Activated B cell treated with CpG ODN at 0.5 μM for 24 hours (primary cell): ENCODE measurements around the gene SPAG6. TPM values are rescaled to one million over a fixed set of nuclear protein-coding genes. Genes with fewer than 3 reads are reported as not detected.

Experiments
- ATAC-seq: fragments of 200-7000 bp; cut with Tn5 transposase; one replicate; pipeline ENCODE4 v1.10.0; 2021; ENCODE audit warnings: low read depth, mild to moderate bottlenecking, moderate library complexity
- CTCF ChIA-PET: fragments of 350-600 bp; sonication (Branson Sonifier 250); formaldehyde crosslinking; loops from one replicate; lab custom pipeline; 2021; ENCODE audit warnings: antibody characterized with exemption; lab: Charles Lee
- POLR2A ChIA-PET: fragments of 350-600 bp; sonication (Branson Sonifier 250); formaldehyde crosslinking; loops from one replicate; lab custom pipeline; 2021; ENCODE audit warnings: antibody characterized with exemption; lab: Charles Lee
- DNase-seq: peaks from one replicate; pipeline ENCODE4 v3.0.0; 2022
- H3K27ac Mint-ChIP-seq: one replicate; pipeline ENCODE4 v1.8.0; 2020; ENCODE audit warnings: mixed read lengths
- H3K27me3 Mint-ChIP-seq: one replicate; pipeline ENCODE4 v1.8.0; 2021; ENCODE audit warnings: mixed read lengths
- H3K36me3 Mint-ChIP-seq: one replicate; pipeline ENCODE4 v1.8.0; 2021; ENCODE audit warnings: low read depth, mixed read lengths
- H3K4me1 Mint-ChIP-seq: one replicate; pipeline ENCODE4 v1.8.0; 2021; ENCODE audit warnings: mixed read lengths
- H3K4me3 Mint-ChIP-seq: one replicate; pipeline ENCODE4 v1.8.0; 2020; ENCODE audit warnings: mild to moderate bottlenecking, mixed read lengths
- H3K9me3 Mint-ChIP-seq: one replicate; pipeline ENCODE4 v1.8.0; 2020; ENCODE audit warnings: mixed read lengths
- intact Hi-C: fragments of 100-400 bp; cut with micrococcal nuclease; formaldehyde crosslinking; loops from one replicate; pipeline ENCODE4 v1.15.1; 2024
- total RNA-seq: library from RNA; stranded (reverse); gene quantifications from 2 replicates; pipeline ENCODE4 v1.2.3, GENCODE V29; 2022
- TF ChIP-seq, protein P1 (sequence below): fragments of 200-600 bp; IDR thresholded peaks from one replicate; pipeline ENCODE4 v1.8.0; 2022; ENCODE audit warnings: antibody characterized with exemption, mild to moderate bottlenecking

SPAG6 gene
- total RNA-seq, 1 donor from 2014 or later = 0.62 TPM

DNA sequence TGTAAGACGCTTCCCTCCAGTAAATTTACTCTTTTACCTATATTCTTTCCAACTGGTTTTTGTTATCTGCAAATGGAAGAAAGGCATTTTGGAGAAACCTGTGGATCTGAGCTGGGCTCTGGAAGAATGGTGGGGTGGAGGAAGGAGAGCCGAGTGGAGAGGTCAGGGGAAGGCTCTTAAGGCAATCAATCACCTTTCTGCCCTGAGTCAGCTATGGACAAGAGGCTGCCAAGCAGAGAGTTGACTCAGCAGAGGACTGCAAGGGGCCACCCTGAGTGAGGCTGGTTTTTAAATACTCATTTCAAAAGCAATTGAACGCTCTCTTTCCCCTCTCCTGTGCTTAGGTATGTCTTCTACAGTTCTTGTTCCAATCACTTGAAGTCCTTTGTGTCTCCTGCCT is 81.8 kb downstream of the SPAG6 start:
- peaks cover 8% of the 10 kb centered on the region for H3K27me3 Mint-ChIP-seq
- DNase-seq = no peak
- POLR2A ChIA-PET = no interaction called here

DNA sequence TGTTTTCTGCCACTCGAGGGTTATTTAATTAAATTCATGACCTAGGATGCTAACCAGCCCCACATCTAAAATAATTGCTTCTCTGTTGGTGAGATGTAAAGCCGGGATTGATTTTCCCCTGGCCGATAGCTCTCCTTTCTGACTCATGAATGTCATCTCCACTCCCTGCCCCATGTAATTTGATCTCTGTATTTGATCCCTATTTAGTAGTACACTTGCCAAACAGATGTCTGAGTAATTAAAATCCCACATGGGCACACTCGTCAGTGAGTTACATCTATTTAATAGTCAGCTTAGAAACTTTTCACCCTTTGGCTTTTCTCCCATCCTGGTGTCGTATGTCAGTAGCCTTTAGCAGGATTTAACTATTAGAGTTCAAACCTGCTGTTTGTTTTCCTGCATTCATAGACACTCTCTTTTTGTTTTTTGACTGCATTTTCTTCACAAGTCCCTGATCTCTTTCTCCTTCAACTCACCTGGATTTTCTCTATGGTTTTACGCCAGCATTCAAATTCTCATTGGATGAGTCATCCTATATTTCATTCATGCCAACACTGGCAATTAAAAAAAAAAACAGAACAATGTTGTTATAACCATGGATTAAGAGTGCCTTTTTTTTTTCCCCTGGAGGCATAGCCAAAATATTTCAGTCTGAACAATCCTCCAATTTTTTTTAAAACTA is 82.7 kb downstream of the SPAG6 start:
- Mint-ChIP-seq H3K27me3 (peaks cover 8% of the 10 kb centered on the region), H3K27ac (no peak overlapping the region), H3K36me3 (no peaks in the 10 kb centered on the region), H3K4me1 (peaks cover 5% of the 10 kb centered on the region), H3K4me3 (no peak overlapping the region), H3K9me3 (no peaks in the 10 kb centered on the region)
- intact Hi-C loops = no loop called here
- POLR2A ChIA-PET = interaction anchor here (0.7 kb wide), 1 partner anchor 9 kb away, joined by 4 read pairs; no protein-coding TSS in a partner anchor
- no peak for DNase-seq
- TF ChIP-seq, protein P1, sequence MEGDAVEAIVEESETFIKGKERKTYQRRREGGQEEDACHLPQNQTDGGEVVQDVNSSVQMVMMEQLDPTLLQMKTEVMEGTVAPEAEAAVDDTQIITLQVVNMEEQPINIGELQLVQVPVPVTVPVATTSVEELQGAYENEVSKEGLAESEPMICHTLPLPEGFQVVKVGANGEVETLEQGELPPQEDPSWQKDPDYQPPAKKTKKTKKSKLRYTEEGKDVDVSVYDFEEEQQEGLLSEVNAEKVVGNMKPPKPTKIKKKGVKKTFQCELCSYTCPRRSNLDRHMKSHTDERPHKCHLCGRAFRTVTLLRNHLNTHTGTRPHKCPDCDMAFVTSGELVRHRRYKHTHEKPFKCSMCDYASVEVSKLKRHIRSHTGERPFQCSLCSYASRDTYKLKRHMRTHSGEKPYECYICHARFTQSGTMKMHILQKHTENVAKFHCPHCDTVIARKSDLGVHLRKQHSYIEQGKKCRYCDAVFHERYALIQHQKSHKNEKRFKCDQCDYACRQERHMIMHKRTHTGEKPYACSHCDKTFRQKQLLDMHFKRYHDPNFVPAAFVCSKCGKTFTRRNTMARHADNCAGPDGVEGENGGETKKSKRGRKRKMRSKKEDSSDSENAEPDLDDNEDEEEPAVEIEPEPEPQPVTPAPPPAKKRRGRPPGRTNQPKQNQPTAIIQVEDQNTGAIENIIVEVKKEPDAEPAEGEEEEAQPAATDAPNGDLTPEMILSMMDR = no peak
- no peak for ATAC-seq
- CTCF ChIA-PET = no interaction called here

More for the DNA sequence above, 81.8 kb downstream of the SPAG6 start:
- H3K27ac Mint-ChIP-seq = no peak overlapping the region
- no peaks in the 10 kb centered on the region for H3K9me3 Mint-ChIP-seq
- peaks cover 5% of the 10 kb centered on the region for H3K4me1 Mint-ChIP-seq
- intact Hi-C loops = no loop called here
- TF ChIP-seq, protein P1 = no peak
- no peaks in the 10 kb centered on the region for H3K36me3 Mint-ChIP-seq
- no peak for ATAC-seq
- CTCF ChIA-PET = interaction anchor here (0.6 kb wide), 1 partner anchor 417 kb away, joined by 3 read pairs; no protein-coding TSS in a partner anchor
- H3K4me3 Mint-ChIP-seq = no peak overlapping the region

DNA sequence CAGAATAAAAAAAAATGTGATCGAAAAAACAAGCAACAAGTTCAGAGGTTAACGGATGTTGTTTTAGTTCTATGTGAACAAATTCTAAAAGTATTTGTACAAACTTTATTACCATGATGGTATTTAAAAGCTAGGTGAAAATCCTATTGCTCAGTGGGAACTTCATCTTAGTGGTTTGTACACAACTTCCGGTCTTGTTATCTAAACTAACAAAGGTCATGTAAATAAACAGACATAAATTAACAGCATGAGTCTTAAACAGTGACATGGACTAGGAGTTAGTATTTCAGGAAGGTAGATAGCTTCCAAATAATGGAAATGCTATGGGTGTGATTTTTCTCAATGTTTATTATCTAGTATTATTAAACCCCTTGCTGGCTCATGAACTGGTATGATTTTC is 83.8 kb downstream of the SPAG6 start:
- intact Hi-C loops = no loop called here
- POLR2A ChIA-PET = no interaction called here
- DNase-seq (no peak), ATAC-seq (no peak)
- CTCF ChIA-PET = interaction anchor here (1.1 kb wide), 1 partner anchor 560 kb away, joined by 3 read pairs; no protein-coding TSS in a partner anchor
- no peak overlapping the region for H3K27ac Mint-ChIP-seq
- H3K9me3 Mint-ChIP-seq = no peaks in the 10 kb centered on the region
- TF ChIP-seq, protein P1 = no peak
- no peak overlapping the region for H3K4me3 Mint-ChIP-seq
- H3K4me1 Mint-ChIP-seq = peaks cover 5% of the 10 kb centered on the region
- peaks cover 8% of the 10 kb centered on the region for H3K27me3 Mint-ChIP-seq
- H3K36me3 Mint-ChIP-seq = no peaks in the 10 kb centered on the region

DNA sequence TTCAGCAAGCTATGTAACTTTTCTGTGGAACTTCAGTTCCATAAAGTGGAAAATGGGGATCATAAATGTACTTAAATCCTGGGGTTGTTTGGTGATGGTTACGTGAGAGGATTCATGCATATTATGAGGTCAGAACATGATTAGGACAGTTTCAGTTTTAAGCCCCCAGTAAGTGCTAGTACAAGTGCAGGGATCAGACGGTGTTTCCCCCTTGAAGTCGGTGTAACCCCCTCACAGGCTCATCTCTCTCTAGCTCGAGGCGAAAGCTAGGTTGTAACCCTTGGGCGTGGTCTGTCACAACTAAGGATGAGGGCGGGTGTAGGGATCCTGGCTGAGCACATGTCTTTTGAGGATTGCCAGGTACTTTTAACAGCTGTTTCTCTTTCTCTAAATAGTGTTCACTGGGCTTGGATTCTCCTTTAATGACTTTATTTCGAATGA is 84.7 kb downstream of the SPAG6 start:
- ATAC-seq = no peak
- intact Hi-C loops = no loop called here

DNA sequence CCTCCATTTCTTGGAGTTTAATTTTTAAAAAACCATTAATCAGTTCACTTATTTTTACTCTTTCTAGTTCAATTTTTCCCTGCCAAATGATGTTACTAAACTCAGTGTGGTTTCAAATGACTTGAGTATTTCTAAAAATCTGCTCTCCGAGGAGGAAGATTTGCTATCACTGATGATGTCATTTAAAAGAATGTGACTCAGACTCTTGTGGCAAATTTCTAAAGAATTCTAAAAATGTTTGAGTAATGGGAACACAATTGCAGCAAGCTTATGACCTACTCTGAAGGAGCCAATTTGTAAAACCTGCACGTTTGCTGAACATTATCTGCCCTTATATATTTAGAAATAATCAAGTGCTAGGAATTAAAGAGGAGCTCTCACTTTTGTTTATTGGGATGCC is 88.6 kb downstream of the SPAG6 start:
- peaks cover 9% of the 10 kb centered on the region for H3K36me3 Mint-ChIP-seq
- no peaks in the 10 kb centered on the region for H3K9me3 Mint-ChIP-seq
- peaks cover 29% of the 10 kb centered on the region for H3K4me1 Mint-ChIP-seq
- TF ChIP-seq, protein P1 = no peak
- ChIA-PET CTCF (no interaction called here), POLR2A (interaction anchor here (0.7 kb wide), 1 partner anchor 117 kb away, joined by 3 read pairs; the partner anchor contains the start of gene COMMD3)
- ATAC-seq (no peak), DNase-seq (no peak)
- intact Hi-C loops = no loop called here
- H3K27ac Mint-ChIP-seq = no peak overlapping the region
- no peaks in the 10 kb centered on the region for H3K27me3 Mint-ChIP-seq
- H3K4me3 Mint-ChIP-seq = no peak overlapping the region

More for the DNA sequence above, 84.7 kb downstream of the SPAG6 start:
- Mint-ChIP-seq H3K4me1 (peaks cover 4% of the 10 kb centered on the region), H3K36me3 (no peaks in the 10 kb centered on the region), H3K27me3 (peaks cover 8% of the 10 kb centered on the region), H3K9me3 (no peaks in the 10 kb centered on the region), H3K27ac (no peak overlapping the region), H3K4me3 (no peak overlapping the region)
- POLR2A ChIA-PET = interaction anchor here (0.6 to 0.9 kb wide), 2 partner anchors 85 to 477 kb away, joined by 3 to 4 read pairs; partner anchors contain the start of gene SPAG6
- no peak for DNase-seq
- TF ChIP-seq, protein P1 = no peak
- CTCF ChIA-PET = no interaction called here
